NCI-H1436 treated with DMSO at 0.1 percent for 48 hours (cell line): ENCODE measurements around the gene RNASEH1.
"Not testable (repeated sequence)": the region's sequence is repeated elsewhere in the genome, so short reads cannot be mapped to it uniquely, and the experiment has no call there.

ENCODE experiments used
- DNase-seq: peaks from one replicate; lab custom pipeline; 2025; lab: John Stamatoyannopoulos, UW

Gene RNASEH1

DNA sequence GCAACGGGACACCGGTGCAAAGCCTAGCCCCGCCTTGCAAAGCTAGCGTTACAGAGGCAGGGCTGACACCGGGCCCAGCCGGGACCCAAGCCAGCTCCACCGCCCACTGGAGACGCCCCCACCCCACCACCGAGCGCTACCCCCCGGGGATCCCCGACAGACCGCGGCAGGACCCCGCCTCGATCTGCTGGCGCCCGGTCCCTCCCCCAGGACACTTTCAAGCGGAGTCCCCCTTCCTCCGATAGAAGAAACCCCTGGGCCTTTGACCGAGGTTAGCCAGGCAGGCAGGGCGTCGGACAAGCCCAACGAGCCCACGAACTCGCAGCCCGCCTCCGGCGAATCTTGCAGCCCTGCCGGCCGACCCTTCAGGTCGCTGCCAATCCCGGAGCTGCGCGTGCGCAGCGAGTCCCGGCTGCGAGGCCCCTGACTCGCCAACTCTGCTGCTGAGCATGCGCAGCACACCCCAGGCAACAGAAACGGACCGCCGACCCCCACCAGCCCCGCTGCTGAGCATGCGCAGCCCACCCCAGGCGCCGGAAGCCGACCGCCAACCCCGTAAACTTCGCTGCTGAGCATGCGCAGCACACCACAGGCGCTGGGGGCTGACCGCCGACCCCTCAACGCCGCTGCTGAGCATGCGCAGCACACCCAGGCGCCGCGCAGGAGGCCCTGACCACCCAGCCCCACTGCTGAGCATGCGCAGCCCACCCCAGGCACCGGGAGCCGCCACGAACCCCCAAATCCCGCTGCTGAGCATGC, 39.5 kb downstream of the RNASEH1 start:
- peak; percentile 84 for DNase-seq

DNA sequence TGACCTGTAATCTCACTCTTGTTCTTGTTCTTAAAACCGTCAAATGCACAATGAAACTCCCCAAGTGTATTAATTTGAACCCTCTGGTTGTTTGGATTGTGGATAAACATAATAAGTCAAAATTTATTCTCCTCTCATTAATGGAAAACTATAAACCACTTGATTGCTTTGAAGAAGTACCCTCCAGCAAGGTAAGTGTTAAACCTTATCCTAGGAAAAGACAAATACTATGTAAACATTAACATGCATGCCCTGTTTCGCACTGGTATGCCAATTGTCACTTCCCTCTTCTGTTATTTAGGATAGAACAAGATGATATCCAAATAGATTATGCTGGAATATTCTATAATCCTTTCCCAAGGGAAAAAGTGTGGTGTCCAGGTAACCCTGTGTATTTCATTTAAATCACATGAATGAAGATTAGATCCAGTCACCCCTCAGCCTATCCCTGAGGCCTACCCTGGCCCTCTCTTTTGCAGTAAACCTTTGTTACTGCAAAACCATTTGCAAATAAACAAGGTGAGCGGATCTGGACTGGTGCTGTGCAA, 40.1 kb downstream of the RNASEH1 start:
- no peak for DNase-seq

DNA sequence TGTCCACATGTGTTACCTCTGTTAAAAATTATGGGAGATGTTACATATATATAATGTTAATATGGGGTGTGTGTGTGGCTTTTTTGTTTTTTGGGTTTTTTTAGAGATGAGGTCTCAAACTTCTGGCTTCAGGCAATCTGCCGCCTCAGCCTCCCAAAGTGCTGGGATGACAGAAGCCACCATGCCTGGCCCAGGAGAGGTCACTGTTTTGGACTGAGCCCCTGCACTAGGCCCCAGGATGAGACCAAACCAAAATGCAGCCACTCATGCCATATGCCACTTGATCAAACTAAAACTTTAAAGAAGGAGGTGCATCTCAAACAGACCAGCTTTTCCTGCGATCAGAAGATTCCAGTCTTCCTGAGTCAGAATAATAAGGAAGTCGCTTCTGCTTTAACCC, 41.3 kb downstream of the RNASEH1 start:
- no peak for DNase-seq

DNA sequence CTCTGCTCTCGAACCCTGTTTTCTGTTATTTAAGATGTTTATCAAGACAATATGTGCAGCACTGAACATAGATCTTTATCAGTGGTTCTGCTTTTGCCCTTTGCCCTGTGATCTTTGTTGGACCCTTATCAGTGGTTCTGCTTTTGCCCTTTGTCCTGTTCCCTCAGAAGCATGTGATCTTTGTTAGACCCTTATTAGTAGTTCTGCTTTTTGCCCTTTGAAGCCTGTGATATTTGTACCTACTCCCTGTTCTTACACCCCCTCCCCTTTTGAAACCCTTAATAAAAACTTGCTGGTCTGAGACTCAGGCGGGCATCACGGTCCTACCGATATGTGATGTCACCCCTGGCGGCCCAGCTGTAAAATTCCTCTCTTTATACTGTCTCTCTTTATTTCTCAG, 42.7 kb downstream of the RNASEH1 start:
- not testable (repeated sequence) for DNase-seq

DNA sequence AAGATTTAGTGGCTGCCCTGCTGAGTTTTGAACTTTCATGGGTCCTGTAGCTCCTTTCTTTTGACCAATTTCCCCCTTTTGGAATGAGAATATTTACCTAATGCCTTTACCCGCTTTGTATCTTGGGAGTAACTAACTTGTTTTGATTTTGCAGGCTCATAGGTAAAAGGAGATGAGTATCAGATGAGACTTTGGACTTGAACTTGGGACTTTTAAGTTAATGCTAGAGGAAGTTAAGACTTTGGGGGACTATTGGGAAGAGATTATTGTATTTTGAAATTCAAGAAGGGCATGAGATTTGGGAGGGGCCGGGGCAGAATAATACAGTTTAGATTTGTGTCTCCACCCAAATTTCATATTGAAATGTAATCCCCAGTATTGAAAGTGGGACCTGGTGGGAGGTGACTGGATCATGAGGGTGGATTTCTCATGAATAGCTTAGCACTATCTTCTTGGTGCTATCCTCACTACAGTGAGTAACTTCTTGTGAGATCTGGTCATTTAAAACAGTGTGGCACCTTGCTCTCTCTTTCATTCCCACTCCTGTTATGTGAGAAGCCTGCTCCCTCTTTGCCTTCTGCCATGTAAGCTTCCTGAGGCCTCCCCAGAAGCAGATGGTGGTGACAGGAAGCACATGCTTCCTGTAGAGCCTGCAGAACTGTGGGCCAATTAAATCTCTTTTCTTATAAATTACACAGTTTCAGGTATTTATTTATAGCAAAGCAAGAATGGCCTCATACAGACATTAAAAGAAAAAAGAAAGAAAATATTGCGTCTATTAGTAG, 44.9 kb downstream of the RNASEH1 start:
- no peak for DNase-seq

DNA sequence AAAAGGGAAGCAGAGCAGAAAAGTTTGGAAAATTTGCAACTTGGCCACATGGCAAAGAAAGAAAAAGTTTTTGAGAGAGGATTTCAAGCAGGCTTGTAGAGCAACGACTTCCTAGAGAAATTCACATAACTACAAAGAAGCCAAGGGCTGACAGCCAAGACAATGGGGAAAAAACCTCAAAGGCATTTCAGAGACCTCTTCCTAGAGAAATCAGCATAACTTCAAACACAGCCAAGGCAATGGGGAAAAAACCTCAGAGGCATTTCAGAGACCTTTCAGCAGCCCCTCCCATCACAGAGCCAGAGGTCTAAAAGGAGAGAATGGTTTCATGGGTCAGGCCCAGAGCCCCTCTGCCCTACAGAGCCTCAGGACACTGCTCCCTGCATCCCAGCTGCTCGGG, 46.0 kb downstream of the RNASEH1 start:
- no peak for DNase-seq

DNA sequence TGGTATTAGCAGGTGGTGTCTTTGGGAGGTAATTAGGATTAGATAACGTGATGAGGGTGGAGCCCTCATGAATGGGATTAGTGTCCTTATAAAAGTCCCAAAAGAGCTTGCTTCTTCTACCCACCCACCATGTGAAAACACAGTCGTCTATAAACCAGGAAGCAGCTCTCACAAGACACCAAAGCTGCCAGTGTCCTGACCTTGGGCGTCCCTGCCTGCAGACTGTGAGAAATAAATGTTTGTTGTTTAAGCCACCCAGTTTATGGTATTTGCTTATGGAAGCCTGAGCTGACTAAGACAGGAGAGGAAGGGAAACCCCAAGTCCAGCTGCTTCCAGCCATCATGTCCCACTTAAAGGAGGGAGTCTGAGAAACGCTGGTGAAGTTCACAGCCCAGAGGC, 52.4 kb downstream of the RNASEH1 start:
- no peak for DNase-seq

DNA sequence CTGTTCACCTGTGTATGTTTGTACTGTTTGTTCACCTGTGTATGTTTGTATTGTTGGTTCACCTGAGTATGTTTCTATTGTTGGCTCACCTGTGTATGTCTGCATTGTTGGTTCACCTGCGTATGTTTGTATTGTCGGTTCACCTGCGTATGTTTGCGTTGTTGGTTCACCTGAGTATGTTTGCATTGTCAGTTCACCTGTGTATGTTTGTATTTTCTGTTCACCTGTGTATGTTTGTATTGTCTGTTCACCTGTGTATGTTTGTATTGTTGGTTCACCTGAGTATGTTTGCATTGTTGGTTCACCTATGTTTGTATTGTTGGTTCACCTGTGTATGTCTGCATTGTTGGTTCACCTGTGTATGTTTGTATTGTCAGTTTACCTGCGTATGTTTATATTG, 53.4 kb downstream of the RNASEH1 start:
- no peak for DNase-seq

DNA sequence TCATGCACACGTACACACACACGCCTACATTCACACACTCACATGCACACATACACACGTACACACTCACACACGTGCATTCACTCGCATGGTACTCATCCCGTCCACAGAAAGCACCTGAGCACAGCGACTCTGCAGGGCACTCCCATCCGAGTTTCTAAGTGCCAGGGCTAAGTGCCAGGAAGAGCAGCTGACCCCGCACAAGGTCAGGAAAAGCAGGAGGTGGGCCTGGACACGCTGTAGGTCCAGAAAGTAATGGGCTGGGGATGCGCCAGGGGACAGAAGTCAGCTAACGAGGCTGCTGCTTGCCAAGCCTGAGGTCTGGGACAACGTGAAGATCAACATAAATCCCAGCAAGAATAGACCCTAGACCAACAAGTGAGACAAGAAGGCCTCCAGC, 54.6 kb downstream of the RNASEH1 start:
- no peak for DNase-seq

DNA sequence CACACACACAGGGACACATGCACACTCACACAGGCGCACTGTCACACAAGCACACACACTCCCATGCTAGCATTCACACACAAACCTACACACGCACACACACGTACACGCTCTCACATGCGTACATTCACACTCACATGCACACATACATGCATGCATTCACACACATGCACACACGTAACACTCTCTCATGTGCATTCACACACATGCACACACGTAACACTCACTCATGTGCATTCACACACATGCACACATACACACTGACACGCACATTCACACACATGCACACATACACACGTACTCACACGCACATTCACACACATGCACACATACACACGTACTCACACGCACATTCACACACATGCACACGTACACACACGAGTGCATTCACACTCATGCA, 55.1 kb downstream of the RNASEH1 start:
- DNase-seq = no peak

DNA sequence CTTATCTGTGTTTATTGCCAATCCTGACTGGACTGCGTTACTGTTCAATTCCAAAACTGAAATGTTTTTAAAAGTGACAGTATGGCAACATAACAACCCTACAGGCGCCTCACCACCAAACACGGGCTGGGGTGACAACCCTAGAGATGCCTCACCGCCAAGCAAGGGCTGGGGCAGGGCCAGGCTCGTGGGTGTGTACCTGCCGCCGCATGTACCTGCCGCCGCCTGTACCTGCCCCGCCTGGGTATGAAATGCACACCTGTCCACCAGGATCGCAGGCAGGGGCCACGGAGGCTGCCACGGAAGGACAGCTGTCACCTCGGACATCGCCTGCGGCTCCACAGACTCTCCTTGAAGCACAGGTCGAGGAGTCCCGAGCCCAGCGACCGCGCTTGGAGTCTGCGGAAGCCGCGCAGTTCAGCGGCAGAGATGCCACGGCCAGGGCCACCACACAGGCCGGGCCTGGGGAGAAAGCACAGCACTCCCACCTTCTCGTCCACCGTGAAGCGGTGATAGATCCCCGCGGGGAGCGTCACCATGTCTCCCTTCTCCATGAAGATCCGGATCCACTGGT, 57.7 kb downstream of the RNASEH1 start:
- no peak for DNase-seq

DNA sequence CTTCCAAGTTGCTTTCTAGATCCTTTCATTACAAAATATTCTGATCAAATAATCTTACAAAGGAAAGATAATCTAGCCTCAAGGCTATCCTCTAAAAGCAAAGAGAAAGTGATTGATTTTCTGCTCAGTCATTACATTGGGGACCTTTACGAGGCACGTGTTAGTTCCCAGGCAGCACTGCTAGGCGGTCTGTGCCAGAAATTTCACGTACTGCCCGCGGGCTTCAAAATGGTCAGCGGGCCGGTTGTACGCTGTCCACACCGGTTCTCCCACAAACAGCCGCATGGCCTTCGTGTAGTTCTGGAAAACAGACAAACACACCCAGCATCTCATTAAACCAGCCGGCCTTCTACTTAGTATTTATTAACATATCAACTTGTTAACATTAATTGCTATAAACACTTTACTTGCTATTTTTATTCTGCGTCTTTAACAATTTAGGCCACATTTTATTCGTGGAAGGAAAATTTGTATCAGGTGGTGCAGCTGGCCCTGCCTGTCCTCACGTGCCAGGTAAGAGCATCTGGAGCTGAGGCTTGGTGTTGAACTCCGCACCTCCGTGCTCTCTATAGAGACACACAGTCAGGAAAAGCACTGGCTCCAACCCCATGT, 59.2 kb downstream of the RNASEH1 start:
- no peak for DNase-seq

DNA sequence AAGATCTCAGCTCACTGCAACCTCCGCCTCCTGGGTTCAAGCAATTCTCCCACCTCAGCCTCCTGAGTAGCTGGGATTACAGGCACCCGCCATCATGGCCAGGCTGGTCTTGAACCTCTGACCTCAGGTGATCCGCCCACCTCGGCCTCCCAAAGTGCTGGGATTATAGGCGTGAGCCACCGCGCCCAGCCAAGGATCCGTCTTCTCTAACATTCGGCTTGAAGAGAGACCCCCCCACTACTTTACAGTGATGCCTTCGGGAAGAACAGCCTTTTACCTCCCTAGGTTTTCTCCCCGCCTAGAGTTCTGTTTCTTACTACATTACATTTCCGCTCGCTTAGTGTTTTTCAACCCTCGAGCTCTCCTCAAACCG, 61.4 kb downstream of the RNASEH1 start:
- not testable (repeated sequence) for DNase-seq
